Stimulated activated CD4-positive, alpha-beta T cell treated with anti-CD3 and anti-CD28 coated beads, Interleukin-15, amount 100 ng/mL, for 48 hours (primary cell): ENCODE measurements around the gene FBXO9.
"Not testable (repeated sequence)": the region's sequence is repeated elsewhere in the genome, so short reads cannot be mapped to it uniquely, and the experiment has no call there.

Experiments
- DNase-seq, 2 donors: peaks; one replicate each; pipeline ENCODE4 v3.0.0-alpha.2; 2020; ENCODE audit warnings: low read depth in 2 of 2

The FBXO9 gene

DNA sequence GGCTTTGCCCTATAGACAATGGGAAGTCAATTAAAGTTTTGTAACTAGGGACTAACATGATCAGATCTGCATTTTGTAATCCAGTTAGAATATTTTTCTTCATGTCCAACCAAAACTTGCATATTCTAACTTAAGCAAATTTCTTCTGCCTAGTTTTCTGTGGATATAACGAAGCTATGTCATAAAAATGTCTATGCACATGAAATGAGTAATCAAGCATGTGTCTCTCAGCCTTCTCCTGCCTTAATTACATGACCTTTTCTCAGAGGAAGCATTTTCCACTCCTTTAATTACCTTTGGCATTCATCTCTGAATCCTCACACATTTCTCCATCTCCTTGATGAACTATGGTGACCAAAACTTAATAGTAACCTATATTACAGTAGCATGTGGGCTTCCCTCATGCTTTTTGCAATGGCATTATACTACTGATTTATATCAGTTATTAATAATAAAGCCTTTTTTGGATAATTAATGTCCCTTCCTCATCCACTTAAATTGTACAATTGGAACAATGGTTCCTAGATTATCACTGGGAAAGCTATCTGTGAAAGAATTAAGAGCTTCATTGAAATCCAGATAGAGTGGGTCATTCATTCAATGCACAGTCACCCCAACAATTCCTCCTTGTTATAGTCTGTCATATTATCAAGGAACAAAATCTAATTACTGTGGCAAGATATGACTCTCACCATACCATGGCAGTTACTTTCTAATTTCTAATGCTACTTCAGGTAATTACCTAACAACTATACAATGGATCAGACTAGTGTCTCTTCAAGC is 19.1 kb upstream of the FBXO9 start:
- DNase-seq, result no peak

DNA sequence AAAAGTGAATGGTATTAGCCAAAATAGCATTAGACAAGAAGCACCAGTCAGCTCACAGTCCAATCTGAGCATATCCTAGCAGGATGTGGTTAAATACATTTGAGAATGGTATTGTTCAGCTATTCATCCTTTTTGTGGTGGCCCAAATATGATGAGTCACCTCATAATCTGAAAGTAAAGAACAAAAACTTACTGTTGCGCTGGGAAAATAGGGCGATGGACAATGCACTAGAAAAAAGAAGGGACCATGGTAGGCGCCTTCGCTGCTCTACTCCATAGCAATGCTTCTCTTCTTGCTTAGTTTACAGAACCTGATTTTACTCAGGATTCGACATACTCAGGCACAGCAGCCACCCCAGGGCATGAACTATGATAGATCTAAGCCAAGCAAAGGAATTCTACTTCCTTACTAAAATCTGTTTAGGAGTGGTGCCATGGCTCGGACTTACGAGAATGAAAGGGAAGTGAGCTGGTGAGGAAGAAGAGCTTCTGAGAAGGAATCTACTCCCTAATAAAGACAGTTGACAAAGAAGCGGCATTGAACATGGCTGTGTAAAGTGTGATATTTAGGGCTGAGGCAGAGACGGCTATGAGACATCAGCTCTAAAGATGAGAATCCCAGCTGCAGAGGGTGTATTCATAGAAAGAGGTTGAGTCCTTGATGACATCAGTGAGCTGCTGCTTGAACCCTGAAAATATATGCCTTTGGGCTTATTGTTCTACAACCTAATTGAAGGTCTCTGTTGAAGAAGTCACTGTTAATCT is 16.6 kb upstream of the FBXO9 start:
- no peak for DNase-seq

DNA sequence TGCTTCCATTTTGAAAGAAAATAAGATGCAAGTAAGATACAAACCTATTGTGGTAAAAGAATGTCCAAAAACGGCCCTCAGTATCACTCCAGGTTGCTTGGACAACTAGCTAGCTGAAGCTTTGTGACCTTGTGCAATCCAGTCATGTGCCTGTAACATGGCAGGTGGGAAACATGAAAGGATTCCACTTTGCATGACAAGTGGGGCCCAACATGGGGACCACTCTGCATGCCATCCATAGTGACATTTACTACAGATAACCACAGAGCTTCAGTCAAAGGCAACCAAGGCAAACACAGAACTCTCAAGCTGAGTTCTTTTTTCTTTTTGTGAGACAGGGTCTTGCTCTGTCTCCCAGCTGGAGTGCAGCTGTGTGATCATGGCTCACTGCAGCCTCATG is 15.8 kb upstream of the FBXO9 start:
- no peak for DNase-seq

DNA sequence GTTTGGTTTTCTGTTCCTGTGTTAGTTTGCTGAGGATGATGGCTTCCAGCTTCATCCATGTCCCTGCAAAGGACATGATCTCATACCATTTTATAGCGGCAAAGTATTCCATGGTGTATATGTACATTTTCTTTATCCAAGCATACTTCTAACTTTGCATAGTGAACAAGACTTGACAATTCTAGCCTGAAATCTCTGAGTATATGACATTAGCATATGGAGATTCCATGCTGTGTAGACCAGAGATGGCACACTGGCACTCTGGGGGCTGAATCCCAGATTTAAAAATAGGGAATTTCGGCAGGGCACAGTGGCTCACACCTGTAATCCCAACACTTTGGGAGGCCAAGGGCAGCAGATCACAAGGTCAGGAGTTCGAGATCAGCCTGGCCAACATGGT is 13.1 kb upstream of the FBXO9 start:
- DNase-seq, result not testable (repeated sequence)

- DNase-seq, result no peak
These were observed 10.7 kb upstream of the FBXO9 start for GRCh38 chr6:53054532-53054931.

GRCh38 chr6:53055873-53056272 is 9.3 kb upstream of the FBXO9 start:
- no peak for DNase-seq

- DNase-seq, result no peak
These were observed 8.9 kb upstream of the FBXO9 start for GRCh38 chr6:53056273-53056672.

DNA sequence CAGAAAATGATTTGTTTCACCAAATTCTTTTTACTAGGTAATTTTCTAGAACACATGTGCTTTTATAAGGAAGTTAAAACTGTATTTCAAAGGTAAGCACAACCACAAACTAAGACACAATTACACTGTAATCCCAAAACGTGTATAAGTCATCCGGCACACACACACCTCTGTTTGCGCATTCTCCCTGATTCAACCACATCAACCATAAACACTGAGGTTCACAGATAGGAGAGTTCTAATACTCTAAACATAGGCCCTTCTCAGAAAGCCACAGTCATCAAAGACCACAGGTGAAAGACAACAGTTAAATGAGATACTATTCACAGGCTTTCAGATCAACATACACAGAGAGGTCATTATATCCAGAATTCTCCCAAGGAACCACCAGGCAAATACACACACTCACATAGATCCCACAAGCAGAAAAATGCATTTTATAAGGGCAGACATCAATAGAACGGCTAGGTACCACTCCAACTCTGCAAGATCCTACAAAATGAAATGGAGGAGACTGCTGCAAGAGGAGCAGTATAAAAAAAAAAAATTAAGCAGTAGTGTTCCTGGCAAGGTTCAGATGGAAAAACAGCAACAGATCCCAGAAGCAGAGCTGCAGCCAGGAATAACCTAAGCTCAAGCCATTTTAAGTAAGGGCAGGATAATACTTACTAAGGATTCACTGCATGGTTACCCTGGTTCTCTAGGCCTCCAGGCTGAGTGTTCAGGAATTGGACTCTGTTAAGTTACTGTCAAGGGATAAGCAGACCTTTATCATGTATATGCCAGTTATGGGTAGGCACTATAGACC is 6.6 kb upstream of the FBXO9 start:
- DNase-seq, result no peak

GRCh38 chr6:53059648-53060589 is 5.3 kb upstream of the FBXO9 start:
- DNase-seq, result no peak

GRCh38 chr6:53062169-53062539 is 3.0 kb upstream of the FBXO9 start:
- DNase-seq, result no peak

- DNase-seq, result not testable (repeated sequence)
These were observed 949 bp upstream of the FBXO9 start for GRCh38 chr6:53064255-53064654.

- peak; percentile 92 for DNase-seq
These were observed 408 bp upstream of the FBXO9 start for GRCh38 chr6:53064726-53065265.

DNA sequence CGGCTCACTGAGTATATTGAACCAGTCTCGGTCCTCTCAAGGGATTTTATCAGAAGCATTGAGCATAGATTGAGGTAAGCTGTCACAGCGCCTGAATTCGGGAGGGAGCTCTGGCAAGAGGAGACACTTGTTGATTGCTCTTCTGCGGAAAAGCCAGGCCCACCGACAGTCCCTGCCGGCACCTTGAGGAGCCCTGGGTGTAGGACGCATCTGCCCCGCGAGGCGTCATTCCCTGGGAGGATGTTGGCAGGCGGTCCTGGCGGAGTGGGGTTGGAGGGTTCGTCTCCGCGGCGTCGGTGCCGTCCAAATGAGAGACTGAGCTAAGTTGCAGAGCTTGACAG is 843 bp downstream of the FBXO9 start:
- DNase-seq, result peak in 1 of 2 donors; percentile 25

GRCh38 chr6:53066874-53067706 is 1.9 kb downstream of the FBXO9 start:
- no peak for DNase-seq

- no peak for DNase-seq
These were observed 2.7 kb downstream of the FBXO9 start for GRCh38 chr6:53067849-53068361.

DNA sequence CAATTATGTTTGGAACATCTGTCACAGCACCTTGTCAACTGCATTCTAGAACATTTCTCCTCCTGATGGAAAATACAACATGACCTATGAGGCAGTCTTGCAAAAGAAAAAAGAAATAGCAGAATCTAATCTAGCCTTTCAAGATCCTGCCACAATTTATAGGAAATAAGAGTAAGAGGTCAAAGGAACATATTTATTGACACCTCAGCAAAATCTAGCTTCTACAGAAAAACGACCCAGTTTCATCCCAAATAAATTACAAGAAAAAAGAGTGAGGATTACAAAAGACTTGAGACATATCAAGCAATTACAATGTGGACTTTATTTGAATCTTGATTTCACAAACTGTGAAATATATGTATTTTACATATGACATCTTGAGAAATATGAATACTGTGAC is 4.2 kb downstream of the FBXO9 start:
- no peak for DNase-seq

GRCh38 chr6:53070806-53071205 is 5.6 kb downstream of the FBXO9 start:
- DNase-seq, result no peak

DNA sequence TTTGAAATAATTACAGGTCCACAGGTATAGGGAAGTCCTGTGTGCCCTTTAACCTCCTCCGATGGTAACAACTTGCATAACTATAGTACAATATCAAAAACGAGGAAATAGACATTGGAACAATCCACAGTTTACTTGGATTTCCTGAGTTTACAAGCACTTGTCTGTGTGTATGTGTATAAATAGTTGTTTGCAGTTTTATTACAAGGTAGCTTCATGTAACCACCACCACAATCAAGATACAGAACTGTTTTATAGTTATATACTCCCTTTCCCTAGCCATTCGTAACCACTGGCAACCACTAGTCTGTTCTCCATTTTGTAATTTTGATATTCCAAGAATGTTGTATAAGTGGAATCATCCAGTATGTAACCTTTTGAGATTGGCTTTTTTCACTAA is 9.1 kb downstream of the FBXO9 start:
- DNase-seq, result no peak

GRCh38 chr6:53080813-53081212 is 15.6 kb downstream of the FBXO9 start:
- no peak for DNase-seq

- no peak for DNase-seq
These were observed 21.1 kb downstream of the FBXO9 start for GRCh38 chr6:53086302-53086701.
